Astrocyte of the spinal cord (primary cell): ENCODE measurements around the gene MAB21L1.

Experiments used
- DNase-seq: peaks from one replicate; pipeline ENCODE4 v3.0.0; 2011; ENCODE audit warnings: low read depth, low spot score
- H3K4me3 ChIP-seq: 2 replicates; pipeline ENCODE4 v1.5.1; 2011; ENCODE audit warnings: low read depth, mild to moderate bottlenecking, low read length, moderate library complexity
- in situ Hi-C: cut with HindIII; loops from 2 replicates; pipeline ENCODE4 v1.10.0; 2017; ENCODE audit warnings: low sequenced_read_pairs
- TF ChIP-seq, protein P1 (sequence below): IDR thresholded peaks from 2 replicates; pipeline ENCODE4 v1.5.1; 2012; ENCODE audit warnings: low read depth, mild to moderate bottlenecking, low read length, inconsistent platforms

Gene MAB21L1

DNA sequence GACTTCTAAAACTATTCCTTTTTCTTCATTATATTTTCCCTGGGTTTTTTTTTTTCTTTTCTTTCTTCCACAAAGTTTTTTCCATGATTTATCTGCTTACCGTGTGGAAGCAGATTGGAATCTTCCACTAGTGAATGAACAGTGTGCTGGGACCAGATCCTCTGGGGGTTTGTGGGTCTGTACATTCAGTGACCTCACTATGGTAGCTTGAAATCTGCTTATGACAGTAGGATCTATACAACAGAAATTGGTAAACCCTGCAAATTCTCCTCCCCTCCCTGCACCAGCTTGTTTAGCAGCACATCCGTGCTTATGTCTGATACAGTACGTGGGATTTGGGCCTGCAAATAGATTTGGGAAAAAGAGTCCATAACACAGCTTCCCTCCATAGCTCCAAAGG is 26.0 kb upstream of the MAB21L1 start:
- no peak overlapping the region for H3K4me3 ChIP-seq
- TF ChIP-seq, protein P1, sequence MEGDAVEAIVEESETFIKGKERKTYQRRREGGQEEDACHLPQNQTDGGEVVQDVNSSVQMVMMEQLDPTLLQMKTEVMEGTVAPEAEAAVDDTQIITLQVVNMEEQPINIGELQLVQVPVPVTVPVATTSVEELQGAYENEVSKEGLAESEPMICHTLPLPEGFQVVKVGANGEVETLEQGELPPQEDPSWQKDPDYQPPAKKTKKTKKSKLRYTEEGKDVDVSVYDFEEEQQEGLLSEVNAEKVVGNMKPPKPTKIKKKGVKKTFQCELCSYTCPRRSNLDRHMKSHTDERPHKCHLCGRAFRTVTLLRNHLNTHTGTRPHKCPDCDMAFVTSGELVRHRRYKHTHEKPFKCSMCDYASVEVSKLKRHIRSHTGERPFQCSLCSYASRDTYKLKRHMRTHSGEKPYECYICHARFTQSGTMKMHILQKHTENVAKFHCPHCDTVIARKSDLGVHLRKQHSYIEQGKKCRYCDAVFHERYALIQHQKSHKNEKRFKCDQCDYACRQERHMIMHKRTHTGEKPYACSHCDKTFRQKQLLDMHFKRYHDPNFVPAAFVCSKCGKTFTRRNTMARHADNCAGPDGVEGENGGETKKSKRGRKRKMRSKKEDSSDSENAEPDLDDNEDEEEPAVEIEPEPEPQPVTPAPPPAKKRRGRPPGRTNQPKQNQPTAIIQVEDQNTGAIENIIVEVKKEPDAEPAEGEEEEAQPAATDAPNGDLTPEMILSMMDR: no peak
- no peak for DNase-seq
- in situ Hi-C loops: no loop called here

GRCh38 chr13:35501661-35502235 is 25.3 kb upstream of the MAB21L1 start:
- in situ Hi-C loops: no loop called here
- TF ChIP-seq, protein P1: no peak
- no peak for DNase-seq
- no peak overlapping the region for H3K4me3 ChIP-seq

DNA sequence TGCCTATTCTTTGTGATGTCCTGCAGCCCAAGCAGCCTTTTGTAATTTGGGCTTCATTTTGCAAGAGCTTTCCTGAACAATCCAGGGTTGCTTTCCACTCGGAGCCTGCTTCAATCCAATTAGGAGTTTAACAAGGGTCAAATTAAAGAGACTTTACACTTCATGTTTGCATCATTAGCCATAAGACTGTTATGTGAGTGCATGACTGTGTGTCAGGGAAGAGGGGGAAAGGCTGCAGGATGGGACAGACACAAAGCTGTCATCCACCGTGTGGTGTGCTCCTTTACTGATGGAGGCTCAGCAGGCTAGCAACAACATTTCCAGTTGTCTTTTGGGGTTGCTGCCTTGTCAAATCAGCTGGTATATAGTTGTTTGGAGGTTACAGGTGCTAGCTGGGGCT is 23.7 kb upstream of the MAB21L1 start:
- no peak for DNase-seq
- TF ChIP-seq, protein P1: no peak
- no peak overlapping the region for H3K4me3 ChIP-seq
- in situ Hi-C loops: no loop called here

- no peak for DNase-seq
- H3K4me3 ChIP-seq: no peak overlapping the region
- TF ChIP-seq, protein P1: no peak
- in situ Hi-C loops: no loop called here
These were observed 23.2 kb upstream of the MAB21L1 start for GRCh38 chr13:35499676-35500075.

- in situ Hi-C loops: no loop called here
- no peak overlapping the region for H3K4me3 ChIP-seq
- TF ChIP-seq, protein P1: no peak
These were observed 22.7 kb upstream of the MAB21L1 start for GRCh38 chr13:35499196-35499662.

GRCh38 chr13:35498231-35498630 is 21.7 kb upstream of the MAB21L1 start:
- no peak for DNase-seq
- TF ChIP-seq, protein P1: no peak
- no peak overlapping the region for H3K4me3 ChIP-seq
- in situ Hi-C loops: no loop called here

More at GRCh38 chr13:35499196-35499662, 22.7 kb upstream of the MAB21L1 start:
- no peak for DNase-seq
